Left renal cortex interstitium (tissue), 4 donors: Measurements from ENCODE around the gene GLT1D1. TPM values are rescaled to one million over a fixed set of nuclear protein-coding genes. Genes with fewer than 3 reads are reported as not detected.

Experiments used
- DNase-seq, 4 donors: peaks; one replicate each; pipeline ENCODE4 v3.0.0-alpha.2; 2013; ENCODE audit warnings: low read depth in 4 of 4, low spot score in 2 of 4, missing footprints in 1 of 4
- polyA plus RNA-seq, 4 donors: library from polyadenylated mRNA; unstranded; fragments of 120-200 nt; gene quantifications; one replicate each; pipeline ENCODE4 v1.2.1, GENCODE V29; 2013; ENCODE audit not compliant: insufficient read length in 4 of 4

The GLT1D1 gene
- polyA plus RNA-seq, 4 donors = 1.5 to 2.5 (median 2.4) TPM

DNA sequence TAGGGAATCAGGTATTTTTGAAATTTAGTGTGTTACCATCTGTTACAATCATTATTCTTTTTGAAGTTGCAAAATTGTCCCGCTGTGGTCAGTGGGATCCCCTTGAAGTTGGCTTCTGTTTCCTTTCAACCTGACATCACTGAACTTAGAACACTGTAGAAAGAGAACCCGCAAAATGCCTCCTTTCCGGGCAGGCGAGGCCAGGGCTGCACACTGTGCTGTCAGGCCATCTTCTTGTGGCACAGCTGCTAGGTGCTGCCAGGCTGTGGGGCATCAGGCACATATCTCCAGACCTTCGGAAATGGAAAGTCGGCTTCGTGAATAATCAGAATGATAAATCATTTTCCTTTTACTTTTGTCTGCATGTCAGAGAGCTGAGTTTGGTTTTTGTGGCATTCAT, 103.5 kb downstream of the GLT1D1 start:
- DNase-seq = no peak

DNA sequence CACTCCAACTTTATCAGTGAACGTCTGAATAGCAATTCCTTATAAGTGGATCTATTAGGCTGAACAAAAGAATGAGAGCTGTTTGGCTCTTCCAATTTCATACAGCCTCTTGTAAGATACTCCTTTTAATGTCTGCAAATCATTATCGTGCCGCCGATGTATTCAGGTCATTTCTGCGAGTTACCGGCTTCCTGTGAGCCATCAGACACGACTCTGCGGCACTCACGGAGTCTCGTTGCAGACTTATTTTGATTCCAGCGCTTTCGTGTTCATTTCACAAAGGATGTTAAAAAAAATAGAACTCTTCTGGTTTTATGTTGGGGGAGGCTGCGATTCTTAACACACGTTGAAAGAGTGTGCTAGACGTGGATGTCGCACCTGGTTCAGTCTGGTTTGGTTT, 106.6 kb downstream of the GLT1D1 start:
- no peak for DNase-seq

DNA sequence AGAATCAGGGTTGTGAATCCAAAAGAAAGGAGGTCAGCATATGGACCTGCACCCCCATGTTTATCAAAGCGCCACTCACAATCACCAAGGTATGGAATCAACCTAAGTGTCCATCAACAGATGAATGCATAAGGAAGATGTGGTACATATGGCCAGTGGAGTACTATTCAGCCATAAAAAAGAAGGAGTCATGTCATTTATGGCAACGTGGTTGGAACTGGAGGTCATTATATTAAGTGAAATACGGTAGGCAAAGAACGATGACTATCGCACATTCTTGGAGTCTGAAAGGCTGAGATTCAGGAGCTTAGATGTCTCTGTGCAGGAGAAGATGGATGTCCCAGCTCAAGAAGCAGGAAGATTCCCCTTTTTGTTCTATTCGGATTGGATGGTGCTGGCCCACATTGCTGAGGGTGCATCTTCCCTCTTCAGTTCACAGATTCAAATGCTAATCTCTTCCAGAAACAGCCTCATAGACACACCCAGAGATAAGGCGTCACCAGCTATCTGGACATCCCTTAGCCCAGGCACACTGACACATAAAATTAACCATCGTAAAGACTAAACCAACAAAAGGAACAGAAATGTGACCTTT, 108.1 kb downstream of the GLT1D1 start:
- DNase-seq = no peak

DNA sequence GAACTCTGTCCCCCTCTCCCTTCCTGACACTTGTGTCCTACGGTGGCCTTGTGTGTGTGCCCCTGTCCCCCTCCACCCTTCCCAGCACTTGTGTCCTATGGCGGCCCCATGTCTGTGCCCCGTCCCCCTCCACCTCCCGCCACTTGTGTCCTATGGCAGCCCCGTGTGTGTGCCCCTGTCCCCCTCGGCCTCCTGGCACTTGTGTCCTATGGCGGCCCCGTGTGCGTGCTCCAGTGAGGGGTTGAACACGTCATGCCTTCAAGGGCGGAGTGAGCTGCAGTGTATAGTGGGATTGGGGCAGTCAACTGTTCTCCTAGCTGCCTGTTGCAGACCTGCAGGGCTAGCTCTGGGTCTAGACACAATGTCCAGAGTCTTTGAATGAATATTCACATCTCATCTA, 108.7 kb downstream of the GLT1D1 start:
- no peak for DNase-seq

DNA sequence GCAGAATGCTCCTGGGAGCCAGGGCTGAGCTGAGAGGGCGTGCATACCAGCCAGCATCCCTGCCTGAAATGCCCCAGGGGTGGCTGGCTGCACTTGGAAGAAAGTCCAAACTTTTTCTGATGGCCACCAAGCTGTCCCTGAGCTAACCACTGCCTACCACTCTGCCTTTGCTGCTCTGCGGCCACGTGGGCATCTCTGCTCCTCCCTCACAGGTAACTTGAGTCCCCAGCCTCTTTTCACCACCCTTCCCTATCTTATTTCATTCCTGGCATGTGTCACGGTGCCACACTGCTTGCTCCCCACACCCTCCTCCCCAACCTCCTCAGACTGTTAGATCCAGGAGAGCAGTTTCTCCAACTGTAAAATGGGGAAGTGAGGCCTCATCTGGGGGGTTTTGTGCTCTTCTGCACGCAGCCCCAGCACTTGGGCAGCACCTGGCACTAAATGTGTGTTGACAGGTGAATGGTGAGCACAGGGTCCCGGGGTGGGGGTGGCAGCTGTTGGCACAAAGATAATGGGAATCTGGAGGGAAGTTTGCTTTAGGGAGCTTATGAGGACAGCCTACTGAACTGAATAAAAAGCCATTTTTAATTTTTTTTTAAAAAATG, 113.0 kb downstream of the GLT1D1 start:
- no peak for DNase-seq

DNA sequence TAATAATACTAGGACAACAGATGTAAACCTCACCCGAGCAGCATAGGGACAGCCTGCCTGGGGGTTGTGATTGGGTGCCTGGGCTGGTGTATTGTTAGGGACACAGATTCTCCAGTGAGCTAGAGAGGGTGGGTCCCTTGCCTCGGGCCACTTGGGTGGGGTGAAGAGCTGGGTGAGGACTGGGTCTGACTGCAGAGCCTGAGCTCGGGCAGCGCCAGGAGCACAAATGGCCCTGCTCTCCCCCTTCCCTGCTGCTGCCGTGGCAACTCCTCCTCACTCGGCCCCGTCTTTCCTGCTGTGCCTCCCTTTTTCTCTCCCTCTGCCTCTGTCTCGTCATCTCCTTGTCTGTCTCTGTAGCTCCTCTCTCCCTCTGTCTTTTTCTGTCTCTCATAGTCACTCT, 115.4 kb downstream of the GLT1D1 start:
- no peak for DNase-seq

DNA sequence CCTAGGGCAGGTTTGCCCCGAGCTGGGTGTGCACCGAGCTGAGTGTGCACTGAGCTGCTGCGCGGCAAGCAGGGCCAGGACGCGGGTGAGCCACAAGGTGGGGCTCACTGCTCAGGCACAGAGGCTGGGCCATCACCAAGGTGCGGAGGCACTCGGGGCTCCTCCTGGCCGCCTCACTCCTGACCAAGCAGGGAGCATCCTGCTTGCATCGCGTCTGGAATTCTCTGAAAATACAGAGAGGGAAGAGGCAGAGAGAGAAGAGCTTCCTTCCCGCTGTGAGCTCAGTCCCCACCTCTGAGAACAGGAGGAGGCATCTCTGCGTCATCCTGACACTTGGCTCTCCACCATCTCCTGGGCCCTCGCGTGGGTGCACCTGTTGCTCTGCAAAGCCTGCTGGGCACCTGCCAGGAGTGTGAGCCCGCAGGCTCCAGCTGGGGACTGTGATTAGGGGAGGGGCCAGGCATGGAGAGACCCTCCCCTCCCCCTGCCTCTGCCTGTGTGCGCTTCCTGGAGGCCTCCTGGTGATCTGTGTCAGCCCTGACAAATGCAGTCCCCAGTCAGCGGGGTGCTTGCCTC, 116.3 kb downstream of the GLT1D1 start:
- DNase-seq = no peak

DNA sequence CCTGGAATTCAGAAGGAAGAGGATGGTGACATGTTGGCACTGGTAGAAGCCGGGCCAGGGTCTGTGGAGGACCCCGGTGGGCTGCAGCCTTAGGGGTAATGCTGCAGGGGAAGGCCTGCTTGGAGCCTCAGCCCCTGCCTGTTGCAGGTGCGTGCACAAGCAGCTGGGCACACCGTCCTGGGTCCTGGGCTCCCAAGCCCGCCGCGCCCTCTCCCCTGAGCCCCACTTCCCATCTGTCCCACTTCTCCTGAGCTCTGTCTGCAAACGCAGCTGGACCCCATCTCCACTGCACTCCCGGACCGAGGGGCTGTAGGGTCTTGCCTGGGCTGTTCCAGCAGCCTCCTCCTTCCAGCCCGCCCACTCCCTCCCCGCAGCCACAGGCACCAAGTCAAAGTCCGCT, 116.8 kb downstream of the GLT1D1 start:
- DNase-seq = no peak

DNA sequence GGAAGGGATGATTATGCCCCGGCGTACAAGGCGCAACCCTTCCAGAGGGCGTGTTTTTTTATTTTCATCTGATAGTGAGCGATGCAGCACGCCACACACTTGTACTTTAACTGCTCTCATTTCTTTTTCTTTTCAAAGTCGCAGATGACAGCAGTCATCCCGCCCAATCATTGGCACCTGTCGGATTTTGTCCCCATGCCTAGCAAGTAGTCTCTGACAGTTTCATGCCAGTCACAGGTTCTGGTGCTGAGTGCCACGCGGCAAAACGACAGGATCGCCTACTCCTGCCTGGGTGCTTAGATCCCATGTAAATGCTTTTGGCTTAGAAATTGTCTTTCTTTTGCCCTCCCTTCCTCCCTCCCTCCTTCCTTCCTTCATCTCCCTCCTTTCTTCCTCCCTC, 117.7 kb downstream of the GLT1D1 start:
- DNase-seq = no peak

DNA sequence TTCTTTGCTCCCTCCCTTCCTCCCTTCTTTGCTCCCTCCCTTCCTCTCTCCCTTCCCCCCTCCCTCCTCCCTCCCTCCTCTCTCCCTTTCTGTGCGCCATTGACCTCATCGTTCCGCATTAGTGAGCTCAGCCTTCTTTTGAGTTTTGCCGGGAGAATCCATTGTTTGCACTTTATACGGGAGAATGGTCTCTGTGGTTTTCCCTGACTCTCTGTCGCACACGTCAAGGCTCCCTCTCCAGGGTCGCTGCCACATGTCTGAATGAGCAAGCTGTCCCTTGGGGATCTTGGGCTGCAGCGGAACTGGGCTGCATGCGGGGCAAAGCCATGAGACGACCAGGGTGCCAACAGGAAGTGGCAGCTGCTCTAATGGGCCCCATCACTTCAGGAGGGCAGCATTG, 118.5 kb downstream of the GLT1D1 start:
- no peak for DNase-seq

DNA sequence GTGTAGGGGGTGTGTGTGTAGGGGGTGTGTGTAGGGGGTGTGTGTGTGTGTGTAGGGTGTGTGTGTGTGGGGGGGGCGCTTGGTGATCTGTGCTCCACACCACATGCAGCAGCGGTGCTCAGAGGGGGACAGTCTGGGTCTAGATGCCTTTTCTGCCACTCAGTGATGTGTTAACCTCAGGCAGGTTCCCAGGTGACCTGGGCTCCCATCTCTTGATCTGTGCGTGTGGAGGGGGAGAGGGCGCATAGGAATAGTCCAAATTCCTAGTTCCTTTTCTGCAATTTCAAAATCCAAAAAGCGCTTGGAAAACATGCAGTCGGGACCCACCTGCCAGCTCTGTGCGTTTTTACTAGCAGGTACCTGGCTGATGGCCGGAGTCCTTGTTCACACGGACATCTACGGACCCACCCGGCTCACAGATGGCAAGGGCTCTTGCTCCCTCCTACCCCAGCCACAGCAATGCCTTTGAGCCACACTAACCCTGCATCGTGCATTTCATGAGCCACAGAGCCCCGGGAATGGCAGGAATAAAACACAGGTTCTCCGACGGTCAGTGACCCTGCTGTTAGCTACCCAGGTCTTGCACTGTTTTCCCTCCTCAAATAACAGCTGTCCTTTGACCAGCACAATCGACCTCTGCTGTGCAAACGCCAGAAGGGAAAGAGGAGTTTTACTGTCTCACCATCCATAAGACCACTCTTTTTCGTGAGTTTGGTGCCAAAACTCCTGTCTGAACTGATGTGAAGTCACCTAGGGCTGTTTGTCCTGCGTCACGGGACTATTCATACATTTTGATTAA, 120.8 kb downstream of the GLT1D1 start:
- DNase-seq = no peak

DNA sequence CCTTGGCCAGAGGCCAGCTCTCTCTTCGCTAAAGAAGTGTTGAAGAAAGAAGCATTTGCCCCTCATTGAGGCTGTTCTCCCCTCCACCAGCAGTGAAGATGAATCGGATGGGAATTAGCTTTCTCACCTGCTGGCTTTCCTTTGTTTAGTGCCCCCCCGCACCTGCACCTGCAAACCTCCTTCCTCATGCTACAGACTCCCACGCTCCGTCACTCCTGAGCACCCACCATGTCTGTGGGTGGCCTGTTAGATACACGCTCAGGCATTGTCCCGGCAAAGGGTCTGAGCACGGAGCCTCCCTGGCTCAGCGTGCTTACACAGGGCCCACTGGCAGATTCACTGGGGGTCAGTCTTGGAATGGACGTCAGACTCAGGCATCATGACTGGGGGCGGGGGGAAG, 121.6 kb downstream of the GLT1D1 start:
- DNase-seq = no peak

DNA sequence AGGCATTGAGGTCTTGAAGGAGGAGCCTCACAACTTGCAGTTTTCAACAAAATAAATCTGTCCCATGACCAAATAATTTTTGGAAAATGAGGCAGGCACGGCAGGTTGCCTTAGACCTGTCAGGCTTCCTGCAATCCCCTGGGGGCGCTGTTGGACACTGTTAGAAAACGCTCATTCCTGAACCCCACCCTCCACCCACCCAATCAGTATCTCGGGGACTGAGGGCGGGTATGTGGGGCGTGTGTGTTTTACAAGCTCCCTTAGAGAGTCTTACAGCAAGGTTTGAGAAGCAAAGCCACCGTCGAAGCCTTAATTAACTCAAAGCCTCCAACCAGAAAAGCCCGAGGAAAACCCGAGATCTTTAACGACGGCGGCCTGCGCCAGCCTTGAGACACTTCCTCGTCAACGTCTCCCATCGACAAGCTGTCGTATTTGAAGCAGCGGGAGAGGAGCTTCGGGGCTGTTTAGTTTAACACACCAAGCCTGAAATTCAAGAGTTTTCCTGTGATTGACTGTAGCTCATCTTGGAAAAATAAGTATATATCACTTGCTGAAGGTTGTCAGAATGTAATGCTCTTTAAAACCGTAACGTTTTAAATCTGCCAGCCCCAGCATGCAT, 123.0 kb downstream of the GLT1D1 start:
- DNase-seq = no peak

DNA sequence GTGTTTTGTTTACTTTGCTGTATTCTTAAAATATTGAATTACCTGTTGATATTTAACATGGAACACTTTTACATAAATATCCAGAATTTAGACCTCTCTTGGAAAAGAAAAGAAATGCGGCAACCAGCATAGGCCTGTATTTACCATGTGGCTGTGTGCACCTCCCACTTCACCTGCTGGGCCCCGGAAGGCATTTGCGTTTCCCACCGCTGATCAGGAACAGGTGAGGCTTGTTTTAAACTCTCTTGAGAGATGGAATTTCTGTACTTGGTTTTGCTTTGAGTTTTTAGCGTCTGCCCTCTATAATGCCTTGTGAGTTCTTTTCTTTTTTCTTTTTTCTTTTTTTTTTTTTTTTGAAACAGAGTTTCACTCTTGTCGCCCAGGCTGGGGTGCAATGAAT, 124.2 kb downstream of the GLT1D1 start:
- no peak for DNase-seq

DNA sequence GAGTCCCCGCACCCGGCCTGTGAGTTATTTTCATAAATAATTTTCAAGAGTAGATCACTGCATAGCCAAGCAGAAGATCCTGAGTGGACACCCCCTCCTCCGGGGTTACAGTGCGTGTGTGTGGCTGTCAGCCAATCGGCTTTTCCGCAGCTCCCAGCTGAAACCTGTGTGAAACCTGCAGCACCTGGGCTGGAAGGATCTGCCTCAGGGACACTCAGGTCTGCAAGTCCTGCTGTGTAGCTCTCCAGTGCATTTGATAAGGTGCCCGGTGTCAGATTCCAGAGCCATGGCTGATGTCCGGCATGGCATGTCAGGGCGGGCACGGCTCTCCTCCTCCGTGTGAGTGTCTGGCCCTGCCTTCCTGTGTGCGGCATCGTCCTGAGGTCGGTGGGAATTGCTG, 124.8 kb downstream of the GLT1D1 start:
- DNase-seq = no peak

DNA sequence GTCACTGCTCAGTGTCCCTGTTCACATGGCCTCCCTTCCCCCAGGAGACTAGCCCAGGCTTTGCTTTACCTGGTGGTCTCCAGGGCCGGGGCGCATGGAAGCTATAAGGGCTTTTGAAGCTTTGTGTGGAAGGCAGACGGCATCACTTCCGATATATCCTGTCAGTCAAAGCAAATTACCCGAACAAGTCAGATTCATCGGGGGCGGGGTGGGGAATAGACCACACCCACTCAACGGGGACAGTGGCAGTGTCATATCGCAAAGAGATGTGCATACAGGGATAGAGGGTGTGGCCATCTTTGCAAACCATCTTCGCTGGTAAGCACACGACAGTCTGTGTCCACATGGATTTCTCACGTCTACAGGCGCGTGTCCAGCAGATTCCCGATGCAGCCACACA, 127.3 kb downstream of the GLT1D1 start:
- DNase-seq = no peak

DNA sequence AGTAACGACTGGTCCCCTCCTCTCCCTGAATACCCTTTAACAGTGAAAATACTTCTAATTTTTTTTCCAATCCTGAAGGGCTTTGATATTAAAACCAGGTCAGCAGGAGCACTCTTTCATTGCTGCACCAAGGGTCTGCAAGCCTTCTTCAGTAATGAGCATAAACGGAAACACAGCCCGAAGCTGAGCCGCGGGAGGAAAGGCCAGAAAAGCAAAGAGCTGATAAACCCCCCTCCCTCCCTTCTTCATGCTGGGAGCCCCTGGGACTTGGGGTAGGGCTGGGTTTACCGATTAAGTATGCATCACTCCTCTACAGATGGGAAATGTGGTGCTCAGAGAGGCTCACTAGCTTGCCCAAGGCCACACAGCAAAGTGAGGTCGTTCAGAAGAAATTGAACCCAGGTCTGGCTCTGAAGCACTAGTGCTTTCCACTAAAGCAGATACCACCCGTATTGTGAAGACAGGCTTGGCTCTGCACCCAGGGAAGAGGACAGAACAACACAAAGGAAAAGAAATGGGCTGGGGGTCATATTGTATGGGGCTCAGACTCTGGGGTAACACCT, 128.8 kb downstream of the GLT1D1 start:
- DNase-seq = no peak

DNA sequence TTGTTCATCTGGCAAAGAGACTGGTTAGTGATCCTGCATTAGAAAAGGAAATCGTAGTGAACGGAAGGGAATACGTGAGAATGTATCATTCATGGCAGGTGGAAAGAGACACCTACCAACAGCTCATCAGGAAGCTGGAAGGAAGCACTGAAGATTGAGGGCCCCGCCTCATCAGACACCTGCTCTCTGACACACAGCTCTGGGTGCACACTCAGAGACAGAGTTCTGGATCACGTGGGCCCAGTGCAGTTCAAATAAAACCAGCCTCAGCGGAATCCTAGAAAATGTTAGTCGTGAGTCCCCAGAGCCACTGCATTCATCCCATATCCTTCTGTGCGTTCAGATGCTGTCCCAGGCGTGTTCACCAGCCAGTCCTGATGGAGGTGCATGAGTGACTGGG, 129.7 kb downstream of the GLT1D1 start:
- no peak for DNase-seq

DNA sequence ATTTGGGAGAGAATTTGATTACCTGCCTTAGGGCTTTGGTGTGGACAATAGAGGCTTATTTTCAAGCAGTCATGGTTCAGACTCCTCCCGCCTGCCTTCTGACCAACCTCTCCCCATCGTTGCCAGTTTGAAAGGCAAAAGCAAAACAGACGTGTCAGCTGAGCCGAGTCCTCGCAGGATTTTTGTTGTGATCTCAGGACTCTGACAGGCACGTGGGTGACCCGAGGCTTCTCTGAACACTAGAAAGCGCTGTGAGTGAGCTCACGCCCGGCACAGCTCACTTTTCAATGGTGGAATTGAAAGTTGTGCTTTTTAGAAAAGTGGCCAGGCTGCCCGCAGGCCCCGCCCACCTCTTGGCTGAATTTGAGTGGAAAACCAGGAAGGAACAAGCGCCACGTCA, 130.1 kb downstream of the GLT1D1 start:
- no peak for DNase-seq

DNA sequence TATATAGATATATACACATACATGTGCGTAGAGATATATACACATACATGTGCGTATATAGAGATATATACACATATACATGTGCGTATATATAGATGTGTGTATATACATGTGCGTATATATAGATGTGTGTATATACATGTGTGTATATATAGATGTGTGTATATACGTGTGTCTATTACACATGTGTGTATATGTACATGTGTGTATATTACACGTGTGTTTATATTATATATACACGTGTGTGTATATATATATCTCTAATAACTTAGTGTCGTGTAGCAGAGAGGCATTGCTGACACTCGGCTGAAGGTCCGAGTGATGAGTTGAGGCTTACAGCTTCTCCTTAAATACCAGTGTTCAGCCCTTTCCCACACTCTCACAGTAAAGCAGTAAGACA, 133.7 kb downstream of the GLT1D1 start:
- DNase-seq = no peak

DNA sequence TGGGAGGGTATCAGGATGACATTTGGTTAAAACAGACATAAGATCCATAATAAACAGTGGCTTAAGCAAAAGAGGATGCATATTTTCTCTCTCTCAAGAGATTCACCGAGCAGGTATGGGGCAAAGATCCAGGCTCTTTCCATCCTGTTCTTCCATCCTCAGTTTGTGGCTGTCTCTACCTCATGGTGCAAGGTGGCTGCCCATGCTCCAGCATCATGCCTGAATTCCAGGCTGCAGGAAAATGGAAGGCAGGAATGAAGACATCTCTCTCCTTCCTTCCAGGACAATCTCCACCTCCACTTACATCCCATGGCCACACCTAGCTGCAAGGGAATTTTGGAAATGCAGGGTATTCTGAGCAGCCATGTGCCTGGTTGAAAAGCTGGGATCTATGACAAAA, 136.0 kb downstream of the GLT1D1 start:
- no peak for DNase-seq
